IMR-90 (cell line): ENCODE measurements around the gene MPRIP. TPM values are rescaled to one million over a fixed set of nuclear protein-coding genes. Genes with fewer than 3 reads are reported as not detected.
A peak's percentile ranks its signal among the peaks of the same experiment; 100 is the strongest.

Experiments used
- ATAC-seq: fragments of 200-7000 bp; cut with Tn5 transposase; 2 replicates; pipeline ENCODE4 v1.9.1; 2020; ENCODE audit warnings: low read depth, mild to moderate bottlenecking, moderate library complexity
- BruUV-seq: library from RNA; stranded (reverse); fragments of 400-500 nt; replicated peaks from 2 replicates; lab custom pipeline; 2021; lab: Mats Ljungman, UMichigan
- CTCF ChIA-PET: fragments of 300-600 bp; formaldehyde crosslinking; extraction: SDS; loops from one replicate; lab custom pipeline; 2021; ENCODE audit warnings: antibody characterized with exemption; lab: Yijun Ruan, JAX
- POLR2A ChIA-PET: fragments of 300-600 bp; sonication (Branson Sonifier 250); formaldehyde crosslinking; loops from one replicate; lab custom pipeline; 2022; ENCODE audit warnings: antibody characterized with exemption; ENCODE audit not compliant: unreplicated experiment; lab: Charles Lee
- DNase-seq: peaks from one replicate; pipeline ENCODE4 v3.0.0; 2013
- H2AFZ ChIP-seq: replicated peaks from 2 replicates; pipeline ENCODE3; 2013; ENCODE audit warnings: low read length, mild to moderate bottlenecking; ENCODE audit not compliant: poor library complexity
- H2AK5ac ChIP-seq: 2 replicates; pipeline ENCODE4 v1.6.1; 2013; ENCODE audit warnings: low read depth, low read length, inconsistent platforms
- H2AK9ac ChIP-seq: replicated peaks from 2 replicates; pipeline ENCODE3; 2013; ENCODE audit warnings: mild to moderate bottlenecking, low read depth, low read length, moderate library complexity; ENCODE audit not compliant: poor library complexity
- H2BK120ac ChIP-seq: 2 replicates; pipeline ENCODE4 v1.6.1; 2013; ENCODE audit warnings: low read depth, low read length, inconsistent platforms
- H2BK15ac ChIP-seq: 3 replicates; pipeline ENCODE4 v1.6.1; 2013; ENCODE audit warnings: low read depth, low read length, inconsistent platforms
- H2BK20ac ChIP-seq: 2 replicates; pipeline ENCODE4 v1.6.1; 2013; ENCODE audit warnings: low read depth, mild to moderate bottlenecking, inconsistent platforms, low read length, moderate library complexity
- H2BK5ac ChIP-seq: 2 replicates; pipeline ENCODE4 v1.6.1; 2013; ENCODE audit warnings: mild to moderate bottlenecking, low read depth, low read length, inconsistent platforms; ENCODE audit not compliant: poor library complexity, severe bottlenecking
- H3K14ac ChIP-seq: replicated peaks from 2 replicates; pipeline ENCODE4 v1.6.1; 2013; ENCODE audit warnings: low read depth, low read length, inconsistent platforms
- H3K18ac ChIP-seq: 2 replicates; pipeline ENCODE4 v1.6.1; 2013; ENCODE audit warnings: low read depth, low read length, control low read depth
- H3K23ac ChIP-seq: 2 replicates; pipeline ENCODE4 v1.6.1; 2013; ENCODE audit warnings: low read depth, low read length, inconsistent platforms
- H3K27ac ChIP-seq: 2 replicates; pipeline ENCODE4 v1.5.1; 2013; ENCODE audit warnings: mild to moderate bottlenecking, control low read depth, low read length; ENCODE audit not compliant: insufficient read depth
- H3K27me3 ChIP-seq: 2 replicates; pipeline ENCODE4 v1.6.1; 2013; ENCODE audit warnings: low read length; ENCODE audit not compliant: control insufficient read depth, insufficient read depth
- H3K36me3 ChIP-seq: 2 replicates; pipeline ENCODE4 v1.6.1; 2013; ENCODE audit warnings: low read length, mixed read lengths; ENCODE audit not compliant: control insufficient read depth, insufficient read depth
- H3K4ac ChIP-seq: 2 replicates; pipeline ENCODE4 v1.6.1; 2013; ENCODE audit warnings: low read depth, low read length, inconsistent platforms
- H3K4me1 ChIP-seq: 2 replicates; pipeline ENCODE4 v1.6.1; 2013; ENCODE audit warnings: low read length, mixed read lengths; ENCODE audit not compliant: control insufficient read depth, insufficient read depth
- H3K4me2 ChIP-seq: 2 replicates; pipeline ENCODE4 v1.6.1; 2013; ENCODE audit warnings: low read depth, mild to moderate bottlenecking, control low read depth, low read length, moderate library complexity
- H3K4me3 ChIP-seq: 2 replicates; pipeline ENCODE4 v1.5.1; 2013; ENCODE audit warnings: low read depth, mild to moderate bottlenecking, control low read depth, low read length, moderate library complexity; ENCODE audit not compliant: insufficient read depth
- H3K56ac ChIP-seq: 2 replicates; pipeline ENCODE4 v1.6.1; 2013; ENCODE audit warnings: low read length, inconsistent platforms; ENCODE audit not compliant: insufficient read depth; ENCODE audit errors: extremely low read depth
- H3K79me1 ChIP-seq, 2 experiments: 2 replicates each; pipeline ENCODE4 v1.6.1; 2013; ENCODE audit warnings: low read length in 2 of 2, inconsistent platforms in 1 of 2, low read depth in 1 of 2
- H3K9ac ChIP-seq: 2 replicates; pipeline ENCODE4 v1.6.1; 2013; ENCODE audit warnings: low read depth, low read length, control low read depth
- H3K9me1 ChIP-seq: 2 replicates; pipeline ENCODE4 v1.6.1; 2013; ENCODE audit warnings: low read length, inconsistent platforms; ENCODE audit not compliant: insufficient read depth
- H3K9me3 ChIP-seq: 2 replicates; pipeline ENCODE4 v1.6.1; 2013; ENCODE audit warnings: low read length; ENCODE audit not compliant: control insufficient read depth, insufficient read depth
- H4K20me1 ChIP-seq: 2 replicates; pipeline ENCODE4 v1.6.1; 2013; ENCODE audit warnings: low read length, inconsistent platforms; ENCODE audit not compliant: insufficient read depth
- H4K5ac ChIP-seq: 2 replicates; pipeline ENCODE4 v1.6.1; 2013; ENCODE audit warnings: mild to moderate bottlenecking, low read depth, low read length, control low read depth
- H4K8ac ChIP-seq, 2 experiments: 2 replicates each; pipeline ENCODE4 v1.6.1; 2013; ENCODE audit warnings: low read depth in 2 of 2, low read length in 2 of 2, control low read depth in 1 of 2, inconsistent platforms in 1 of 2
- H4K91ac ChIP-seq: 2 replicates; pipeline ENCODE4 v1.6.1; 2013; ENCODE audit warnings: low read depth, low read length, inconsistent platforms; ENCODE audit not compliant: insufficient read depth
- BHLHE40 ChIP-seq: fragments of 150-350 bp; IDR thresholded peaks from 2 replicates; pipeline ENCODE4 v1.6.1; 2016; ENCODE audit warnings: mild to moderate bottlenecking, low read depth, low read length
- CEBPB ChIP-seq: IDR thresholded peaks from 2 replicates; pipeline ENCODE4 v1.6.1; 2012; ENCODE audit warnings: low read depth, low read length, improper control_type of control experiment
- CHD1 ChIP-seq: IDR thresholded peaks from 2 replicates; pipeline ENCODE4 v1.6.1; 2012; ENCODE audit warnings: low read depth, low read length, improper control_type of control experiment
- FOS ChIP-seq: fragments of 150-350 bp; IDR thresholded peaks from 2 replicates; pipeline ENCODE4 v1.6.1; 2016; ENCODE audit warnings: low read depth, low read length
- MXI1 ChIP-seq: IDR thresholded peaks from 2 replicates; pipeline ENCODE4 v1.6.1; 2012; ENCODE audit warnings: low read depth, mild to moderate bottlenecking, low read length, moderate library complexity, borderline replicate concordance
- NFE2L2 ChIP-seq: fragments of 150-350 bp; IDR thresholded peaks from 2 replicates; pipeline ENCODE4 v1.6.1; 2016; ENCODE audit warnings: low read depth, mild to moderate bottlenecking, low read length
- POLR2A ChIP-seq: IDR thresholded peaks from 2 replicates; pipeline ENCODE4 v1.6.1; 2012; ENCODE audit warnings: mild to moderate bottlenecking, low read depth, low read length
- RAD21 ChIP-seq: IDR thresholded peaks from 2 replicates; pipeline ENCODE4 v1.6.1; 2012; ENCODE audit warnings: low read length, improper control_type of control experiment
- RCOR1 ChIP-seq: IDR thresholded peaks from 2 replicates; pipeline ENCODE4 v1.6.1; 2012; ENCODE audit warnings: mild to moderate bottlenecking, low read length, improper control_type of control experiment; ENCODE audit not compliant: insufficient replicate concordance
- RFX5 ChIP-seq: IDR thresholded peaks from 2 replicates; pipeline ENCODE4 v1.8.0; 2012; ENCODE audit warnings: low read depth, mild to moderate bottlenecking, low read length, moderate library complexity
- SMC3 ChIP-seq: fragments of 150-350 bp; IDR thresholded peaks from 2 replicates; pipeline ENCODE4 v1.6.1; 2016; ENCODE audit warnings: low read depth, mild to moderate bottlenecking, antibody characterized with exemption, low read length, moderate library complexity
- WGBS, 2 experiments: methylation state at CpG; one replicate each; pipeline versions ENCODE4 v1.1.5 to v1.1.7; 2013; ENCODE audit warnings: missing lambda C conversion rate in 2 of 2; ENCODE audit not compliant: insufficient read length in 1 of 2; ENCODE audit errors: extremely low coverage in 2 of 2; 5-methylcytosine and 5-hydroxymethylcytosine counted together
- dilution Hi-C: fragments of 300-500 bp; cut with HindIII; formaldehyde crosslinking; loops from one replicate; pipeline ENCODE4 v1.14.3; 2018; ENCODE audit warnings: low sequenced_read_pairs; ENCODE audit not compliant: unreplicated experiment
- in situ Hi-C: fragments of 300-500 bp; cut with MboI; formaldehyde crosslinking; loops from 3 replicates; pipeline ENCODE4 v1.14.3; 2019; ENCODE audit warnings: low sequenced_read_pairs, inconsistent platforms, mixed read lengths
- intact Hi-C: fragments of 100-400 bp; cut with micrococcal nuclease; formaldehyde crosslinking; loops from 2 replicates; pipeline ENCODE4 v1.10.0; 2022
- polyA plus RNA-seq, 3 experiments: library from polyadenylated mRNA; depleted of rRNA; stranded (reverse); fragments of >200 nt; gene quantifications; 2 replicates each; pipeline ENCODE4 v1.2.3, GENCODE V29; 2012; ENCODE audit warnings: low replicate concordance in 1 of 3
- total RNA-seq: library from RNA; depleted of rRNA; stranded (reverse); fragments of >200 nt; gene quantifications from 2 replicates; pipeline ENCODE4 v1.2.3, GENCODE V29; 2012
- TF ChIP-seq, protein P1 (sequence below): fragments of 150-350 bp; IDR thresholded peaks from 2 replicates; pipeline ENCODE4 v1.6.1; 2017; ENCODE audit warnings: mild to moderate bottlenecking, antibody characterized with exemption, low read length, low read depth
- TF ChIP-seq, protein P2 (sequence below): fragments of 150-350 bp; IDR thresholded peaks from 2 replicates; pipeline ENCODE4 v1.6.1; 2016; ENCODE audit warnings: low read depth, mild to moderate bottlenecking, low read length, moderate library complexity, borderline replicate concordance
- TF ChIP-seq, protein P3 (sequence below): conservative IDR thresholded peaks from 2 replicates; pipeline ENCODE4 v1.5.1; 2012; ENCODE audit warnings: mild to moderate bottlenecking, low read depth, low read length, improper control_type of control experiment

The MPRIP gene
- total and polyA plus RNA-seq, 2 of the 4 experiments (the other 2 are of a cell fraction): 111 to 149 TPM

DNA sequence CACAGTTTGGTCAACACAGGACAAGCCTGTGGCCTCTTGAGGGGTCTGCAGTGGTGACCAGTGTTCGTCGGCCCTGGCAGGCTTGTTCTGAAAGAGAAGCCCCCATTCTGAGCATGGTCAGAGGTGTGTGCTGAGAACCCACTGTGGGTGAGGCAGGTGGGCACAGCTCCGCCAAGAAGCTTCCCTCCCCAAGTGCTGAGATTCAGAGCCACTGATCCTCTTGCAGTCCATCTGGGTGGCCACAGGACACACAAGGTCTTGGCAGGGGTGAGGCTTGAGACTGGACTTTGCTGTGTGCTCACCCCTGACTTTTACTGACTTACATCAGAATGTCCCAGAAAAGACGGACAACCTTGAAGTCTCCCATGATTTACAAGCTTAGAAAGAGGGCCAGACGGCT is 18.7 kb downstream of the MPRIP start (continued):
- no peak for TF ChIP-seq SMC3
- TF ChIP-seq RCOR1: no peak
- TF ChIP-seq RFX5: no peak
- no peak for TF ChIP-seq RAD21

DNA sequence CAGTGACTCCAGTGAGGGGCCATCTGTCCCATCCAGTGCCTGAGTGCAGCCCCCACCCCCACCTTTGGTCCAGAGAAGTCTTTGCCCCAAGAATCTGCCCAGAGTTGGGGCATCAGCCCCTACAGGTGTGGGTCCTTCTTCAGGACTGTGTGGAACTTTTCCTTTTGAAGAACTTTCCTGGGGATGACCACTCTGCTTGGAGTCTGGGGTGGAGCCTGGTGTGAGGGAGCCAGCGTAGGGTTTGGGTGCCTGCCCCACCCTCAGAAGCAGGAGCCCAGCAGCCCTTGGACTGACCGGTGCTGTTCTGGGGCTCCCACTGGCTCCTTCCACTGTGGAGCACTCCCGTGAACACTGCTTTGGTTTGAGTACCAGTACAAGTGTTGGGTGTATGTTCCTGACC is 19.3 kb downstream of the MPRIP start:
- dilution Hi-C loops (no loop called here), intact Hi-C loops (no loop called here), in situ Hi-C loops (no loop called here)
- no peak for ATAC-seq
- BruUV-seq: no TSS peak
- H3K4me1 ChIP-seq: peaks cover 6% of the 10 kb centered on the region
- no peak overlapping the region for H2BK5ac ChIP-seq
- no peak overlapping the region for H3K14ac ChIP-seq
- no peak overlapping the region for H2BK15ac ChIP-seq
- H3K4me3 ChIP-seq: no peak overlapping the region
- no peak overlapping the region for H2BK20ac ChIP-seq
- H4K91ac ChIP-seq: no peak overlapping the region
- ChIA-PET POLR2A (no interaction called here), CTCF (no interaction called here)
- 100% methylated on average over 1 of the region's 3 CpGs; no CpG with 5 or more reads in 1 of the 2 experiments for WGBS, 2 experiments
- H3K4ac ChIP-seq: no peak overlapping the region
- peaks cover 22 to 84% of the 10 kb centered on the region in 2 experiments; a peak in 3 of 4 replicates for H3K79me1 ChIP-seq
- no peak overlapping the region for H3K56ac ChIP-seq
- no peak overlapping the region for H2AFZ ChIP-seq
- H3K23ac ChIP-seq: 0 out of 2 replicates have a peak overlapping the region, but pooled peaks have one; percentile 3
- no peak overlapping the region for H3K27ac ChIP-seq
- no peak overlapping the region for H2AK9ac ChIP-seq
- peaks cover 91% of the 10 kb centered on the region for H4K20me1 ChIP-seq
- no peak overlapping the region for H4K5ac ChIP-seq
- no peak overlapping the region for H3K4me2 ChIP-seq
- no peak overlapping the region for H2AK5ac ChIP-seq
- H2BK120ac ChIP-seq: no peak overlapping the region
- H3K18ac ChIP-seq: no peak overlapping the region
- no peaks in the 10 kb centered on the region for H3K9me3 ChIP-seq
- H4K8ac ChIP-seq: no peak overlapping the region
- H3K9ac ChIP-seq: no peak overlapping the region
- peaks cover 53% of the 10 kb centered on the region for H3K9me1 ChIP-seq
- DNase-seq: no peak
- H3K36me3 ChIP-seq: peaks cover 6% of the 10 kb centered on the region; the same call in 1 of the 2 replicates
- H3K27me3 ChIP-seq: no peaks in the 10 kb centered on the region
- TF ChIP-seq MXI1 (no peak), POLR2A (no peak), RCOR1 (no peak), RAD21 (no peak), SMC3 (no peak), RFX5 (no peak), CHD1 (no peak), BHLHE40 (no peak), NFE2L2 (no peak), CEBPB (no peak), FOS (no peak)
- TF ChIP-seq, protein P1, sequence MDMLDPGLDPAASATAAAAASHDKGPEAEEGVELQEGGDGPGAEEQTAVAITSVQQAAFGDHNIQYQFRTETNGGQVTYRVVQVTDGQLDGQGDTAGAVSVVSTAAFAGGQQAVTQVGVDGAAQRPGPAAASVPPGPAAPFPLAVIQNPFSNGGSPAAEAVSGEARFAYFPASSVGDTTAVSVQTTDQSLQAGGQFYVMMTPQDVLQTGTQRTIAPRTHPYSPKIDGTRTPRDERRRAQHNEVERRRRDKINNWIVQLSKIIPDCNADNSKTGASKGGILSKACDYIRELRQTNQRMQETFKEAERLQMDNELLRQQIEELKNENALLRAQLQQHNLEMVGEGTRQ: no peak
- TF ChIP-seq, protein P2, sequence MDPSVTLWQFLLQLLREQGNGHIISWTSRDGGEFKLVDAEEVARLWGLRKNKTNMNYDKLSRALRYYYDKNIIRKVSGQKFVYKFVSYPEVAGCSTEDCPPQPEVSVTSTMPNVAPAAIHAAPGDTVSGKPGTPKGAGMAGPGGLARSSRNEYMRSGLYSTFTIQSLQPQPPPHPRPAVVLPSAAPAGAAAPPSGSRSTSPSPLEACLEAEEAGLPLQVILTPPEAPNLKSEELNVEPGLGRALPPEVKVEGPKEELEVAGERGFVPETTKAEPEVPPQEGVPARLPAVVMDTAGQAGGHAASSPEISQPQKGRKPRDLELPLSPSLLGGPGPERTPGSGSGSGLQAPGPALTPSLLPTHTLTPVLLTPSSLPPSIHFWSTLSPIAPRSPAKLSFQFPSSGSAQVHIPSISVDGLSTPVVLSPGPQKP: no peak
- TF ChIP-seq, protein P3, sequence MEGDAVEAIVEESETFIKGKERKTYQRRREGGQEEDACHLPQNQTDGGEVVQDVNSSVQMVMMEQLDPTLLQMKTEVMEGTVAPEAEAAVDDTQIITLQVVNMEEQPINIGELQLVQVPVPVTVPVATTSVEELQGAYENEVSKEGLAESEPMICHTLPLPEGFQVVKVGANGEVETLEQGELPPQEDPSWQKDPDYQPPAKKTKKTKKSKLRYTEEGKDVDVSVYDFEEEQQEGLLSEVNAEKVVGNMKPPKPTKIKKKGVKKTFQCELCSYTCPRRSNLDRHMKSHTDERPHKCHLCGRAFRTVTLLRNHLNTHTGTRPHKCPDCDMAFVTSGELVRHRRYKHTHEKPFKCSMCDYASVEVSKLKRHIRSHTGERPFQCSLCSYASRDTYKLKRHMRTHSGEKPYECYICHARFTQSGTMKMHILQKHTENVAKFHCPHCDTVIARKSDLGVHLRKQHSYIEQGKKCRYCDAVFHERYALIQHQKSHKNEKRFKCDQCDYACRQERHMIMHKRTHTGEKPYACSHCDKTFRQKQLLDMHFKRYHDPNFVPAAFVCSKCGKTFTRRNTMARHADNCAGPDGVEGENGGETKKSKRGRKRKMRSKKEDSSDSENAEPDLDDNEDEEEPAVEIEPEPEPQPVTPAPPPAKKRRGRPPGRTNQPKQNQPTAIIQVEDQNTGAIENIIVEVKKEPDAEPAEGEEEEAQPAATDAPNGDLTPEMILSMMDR: no peak
